Endothelial cell of umbilical vein (primary cell): Measurements from ENCODE around the gene TP53TG5. TPM values are rescaled to one million over a fixed set of nuclear protein-coding genes. Genes with fewer than 3 reads are reported as not detected.

Experiments
- Bru-seq: library from RNA; stranded (reverse); fragments of 400-500 nt; gene quantifications from one replicate; lab custom pipeline; 2021; lab: Mats Ljungman, UMichigan
- BruChase-seq, 2 experiments: library from RNA; stranded (reverse); fragments of 400-500 nt; gene quantifications; one replicate each; lab custom pipeline; 2021; lab: Mats Ljungman, UMichigan
- BruUV-seq: library from RNA; stranded (reverse); fragments of 400-500 nt; replicated peaks from 2 replicates; lab custom pipeline; 2021; lab: Mats Ljungman, UMichigan
- CTCF ChIA-PET: fragments of 300-600, 350-600 bp; sonication (Branson Sonifier 250); formaldehyde crosslinking; loops from one replicate; lab custom pipeline; 2021; ENCODE audit warnings: antibody characterized with exemption, inconsistent platforms; lab: Charles Lee
- POLR2A ChIA-PET: fragments of 300-600, 350-600 bp; sonication (Branson Sonifier 250); formaldehyde crosslinking; loops from one replicate; lab custom pipeline; 2021; ENCODE audit warnings: antibody characterized with exemption, inconsistent platforms; lab: Charles Lee
- DNase-seq: peaks from one replicate; pipeline ENCODE4 v3.0.0-alpha.2; 2011; ENCODE audit warnings: low read depth, low spot score
- FAIRE-seq: peaks from 2 replicates; lab custom pipeline; 2011; peaks lifted over from hg19 to GRCh38; lab: Jason Lieb, UNC
- H2AFZ ChIP-seq: 2 replicates; pipeline ENCODE4 v1.6.0; 2012; ENCODE audit warnings: low read depth, low read length, control low read depth, inconsistent platforms
- H3K27ac ChIP-seq: 2 replicates; pipeline ENCODE4 v1.5.1; 2011; ENCODE audit warnings: low read depth, mild to moderate bottlenecking, control low read depth, low read length, moderate library complexity; ENCODE audit not compliant: insufficient read depth
- H3K27me3 ChIP-seq, 2 experiments: 2 replicates each; pipeline versions ENCODE4 v1.6.0 to v1.6.1; 2011; ENCODE audit warnings: low read length in 2 of 2, mixed read lengths in 1 of 2; ENCODE audit not compliant: control insufficient read depth in 2 of 2, insufficient read depth in 2 of 2
- H3K36me3 ChIP-seq, 2 experiments: 2 replicates in 1 of 2; 3 replicates in 1 of 2; pipeline ENCODE4 v1.5.1; 2011; ENCODE audit warnings: low read length in 2 of 2, mild to moderate bottlenecking in 1 of 2, moderate library complexity in 1 of 2; ENCODE audit not compliant: control insufficient read depth in 2 of 2, insufficient read depth in 2 of 2; ENCODE audit errors: extremely low read depth in 1 of 2
- H3K4me1 ChIP-seq: 3 replicates; pipeline ENCODE4 v1.5.1; 2011; ENCODE audit warnings: mild to moderate bottlenecking, low read length; ENCODE audit not compliant: control insufficient read depth, insufficient read depth; ENCODE audit errors: extremely low read depth
- H3K4me2 ChIP-seq: 2 replicates; pipeline ENCODE4 v1.6.1; 2011; ENCODE audit warnings: low read length, control low read depth, mixed read lengths; ENCODE audit not compliant: insufficient read depth
- H3K4me3 ChIP-seq, 3 experiments: fragments of 200-600 bp in 1 of 3; sonication (generic), shearing (Covaris generic) in 1 of 3; replicated peaks in 1 of 3; 2 replicates each; pipeline ENCODE4 v1.5.1; 2011 to 2016; ENCODE audit warnings: control low read depth in 3 of 3, low read length in 3 of 3, mild to moderate bottlenecking in 2 of 3, inconsistent platforms in 1 of 3, low read depth in 1 of 3, moderate library complexity in 1 of 3; ENCODE audit not compliant: insufficient read depth in 1 of 3
- H3K79me2 ChIP-seq: 2 replicates; pipeline ENCODE4 v1.6.0; 2012; ENCODE audit warnings: low read length, inconsistent platforms; ENCODE audit not compliant: control insufficient read depth, insufficient read depth
- H3K9ac ChIP-seq: replicated peaks from 2 replicates; pipeline ENCODE3; 2011; ENCODE audit warnings: low read length, control low read depth; ENCODE audit not compliant: insufficient read depth; ENCODE audit errors: extremely low read depth
- H3K9me1 ChIP-seq: replicated peaks from 3 replicates; pipeline ENCODE4 v1.6.0; 2011; ENCODE audit warnings: mild to moderate bottlenecking, low read length; ENCODE audit not compliant: control insufficient read depth, insufficient read depth; ENCODE audit errors: extremely low read depth
- H3K9me3 ChIP-seq: replicated peaks from 2 replicates; pipeline ENCODE4 v1.5.1; 2012; ENCODE audit warnings: low read length, inconsistent platforms; ENCODE audit not compliant: control insufficient read depth, insufficient read depth
- H4K20me1 ChIP-seq: replicated peaks from 2 replicates; pipeline ENCODE3; 2011; ENCODE audit warnings: mild to moderate bottlenecking, low read length; ENCODE audit not compliant: control insufficient read depth, insufficient read depth; ENCODE audit errors: extremely low read depth
- EZH2 ChIP-seq: IDR thresholded peaks from 2 replicates; pipeline ENCODE4 v1.6.1; 2012; ENCODE audit warnings: borderline replicate concordance, low read depth, mild to moderate bottlenecking, moderate library complexity, low read length, inconsistent platforms; ENCODE audit not compliant: severe bottlenecking
- FOS ChIP-seq: IDR thresholded peaks from 2 replicates; pipeline ENCODE4 v1.6.1; 2011; ENCODE audit warnings: mild to moderate bottlenecking, low read length, moderate library complexity, borderline replicate concordance; ENCODE audit not compliant: insufficient read depth
- GATA2 ChIP-seq: IDR thresholded peaks from 2 replicates; pipeline ENCODE4 v1.7.0; 2011; ENCODE audit warnings: low read depth, mild to moderate bottlenecking, moderate library complexity, mixed read lengths, low read length; ENCODE audit not compliant: insufficient read length, insufficient read depth
- JUN ChIP-seq: IDR thresholded peaks from 2 replicates; pipeline ENCODE4 v1.6.1; 2011; ENCODE audit warnings: borderline replicate concordance, low read depth; ENCODE audit not compliant: insufficient read length, insufficient read depth
- MYC ChIP-seq: IDR thresholded peaks from one replicate; pipeline ENCODE4 v1.6.1; 2011; ENCODE audit warnings: mild to moderate bottlenecking, low read depth, low read length
- POLR2A ChIP-seq: IDR thresholded peaks from 2 replicates; pipeline ENCODE4 v1.6.1; 2012; ENCODE audit warnings: low read depth, mild to moderate bottlenecking, control low read depth, low read length
- POLR2AphosphoS5 ChIP-seq: IDR thresholded peaks from 2 replicates; pipeline ENCODE4 v1.6.1; 2012; ENCODE audit warnings: low read depth, mild to moderate bottlenecking, control low read depth, low read length, moderate library complexity; ENCODE audit not compliant: insufficient read depth
- dilution Hi-C: fragments of 300-500 bp; cut with MboI; formaldehyde crosslinking; loops from one replicate; pipeline ENCODE4 v1.15.0; 2019; ENCODE audit warnings: low sequenced_read_pairs; ENCODE audit not compliant: extremely low pct_ligation_motif_present
- intact Hi-C: fragments of 100-400 bp; cut with micrococcal nuclease; formaldehyde crosslinking; loops from one replicate; pipeline ENCODE4 v1.10.0; 2022
- long read RNA-seq: library from polyadenylated mRNA; stranded (forward); transcript quantifications from one replicate; pipeline ENCODE4 v2.0.0, GENCODE V29; 2021
- polyA minus RNA-seq, 3 experiments: library from RNA; depleted of rRNA, polyadenylated mRNA; stranded (reverse); fragments of >200 nt; gene quantifications; 1 replicate in 1 of 3; 2 replicates in 2 of 3; pipeline ENCODE4 v1.2.3, GENCODE V29; 2011
- polyA plus RNA-seq, 4 experiments: library from polyadenylated mRNA; depleted of rRNA in 3 of 4; stranded (reverse) in 3 of 4; unstranded in 1 of 4; fragments of >200 nt; gene quantifications; 2 replicates each; pipeline versions ENCODE4 v1.2.1 to v1.2.3, GENCODE V29; 2011 to 2012; ENCODE audit warnings: missing spikeins in 1 of 4
- total RNA-seq: library from RNA; stranded (reverse); gene quantifications from 2 replicates; pipeline ENCODE4 v1.2.3, GENCODE V29; 2021
- TF ChIP-seq, protein P1 (sequence below): IDR thresholded peaks from 2 replicates; pipeline ENCODE4 v1.6.1; 2011; ENCODE audit not compliant: insufficient read depth, insufficient read length
- TF ChIP-seq, protein P2 (sequence below), 2 donors: IDR thresholded peaks; 1 replicate in 1 of 2; 2 replicates in 1 of 2; pipeline ENCODE4 v1.5.1; 2011; ENCODE audit warnings: low read length in 2 of 2, mild to moderate bottlenecking in 2 of 2, moderate library complexity in 2 of 2, control low read depth in 1 of 2, inconsistent platforms in 1 of 2, low read depth in 1 of 2; ENCODE audit not compliant: insufficient read depth in 1 of 2; ENCODE audit errors: extremely low read depth in 1 of 2

The TP53TG5 gene
- not detected in 2 replicates for total RNA-seq
- not detected in 2 replicates for polyA plus RNA-seq
- polyA plus RNA-seq (2011; cell fraction: cytosol; rRNA removed): not detected in 2 replicates
- not detected in 2 replicates for polyA plus RNA-seq (2011; cell fraction: nucleus; rRNA removed)
- polyA plus RNA-seq (2012): 0.12 and 0.22 TPM in 2 replicates
- polyA minus RNA-seq: not detected in 2 replicates
- polyA minus RNA-seq (2011; cell fraction: cytosol; rRNA and poly(A)+ RNA removed): not detected
- polyA minus RNA-seq (2011; cell fraction: nucleus; rRNA and poly(A)+ RNA removed): not detected in 2 replicates
- not detected for Bru-seq, nascent RNA
- not detected for BruChase-seq, experiment 1, labeled RNA remaining after a 6-hour chase
- not detected for BruChase-seq, experiment 2, labeled RNA remaining after a 2-hour chase
- long read RNA-seq, partial matches to known transcripts: 0 of 1 reads
- long read RNA-seq, other reads (novel, unspliced or antisense): 1 of 1 reads

- no peak within 1 kb of the TSS for H3K27ac ChIP-seq
- no peak within 1 kb of the TSS for H2AFZ ChIP-seq
- CTCF ChIA-PET: interaction anchor here (1.7 kb wide), 1 partner anchor 59 kb away, joined by 5 read pairs; no protein-coding TSS in a partner anchor
- DNase-seq: no peak
- H3K4me2 ChIP-seq: no peak within 1 kb of the TSS
- dilution Hi-C loops (no loop called here), intact Hi-C loops (no loop called here)
- no peaks in the 10 kb centered on the region for H3K9me3 ChIP-seq
- FAIRE-seq: no peak
- POLR2A ChIA-PET: no interaction called here
- peaks cover 4% of the 10 kb centered on the region for H3K4me1 ChIP-seq
- no peaks in the 10 kb centered on the region for H3K79me2 ChIP-seq
- H3K4me3 ChIP-seq: no peak within 1 kb of the TSS
- H4K20me1 ChIP-seq: no peaks in the 10 kb centered on the region
- TF ChIP-seq, protein P1, sequence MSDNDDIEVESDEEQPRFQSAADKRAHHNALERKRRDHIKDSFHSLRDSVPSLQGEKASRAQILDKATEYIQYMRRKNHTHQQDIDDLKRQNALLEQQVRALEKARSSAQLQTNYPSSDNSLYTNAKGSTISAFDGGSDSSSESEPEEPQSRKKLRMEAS: no peak
- TF ChIP-seq FOS: no peak
- TF ChIP-seq, protein P2, sequence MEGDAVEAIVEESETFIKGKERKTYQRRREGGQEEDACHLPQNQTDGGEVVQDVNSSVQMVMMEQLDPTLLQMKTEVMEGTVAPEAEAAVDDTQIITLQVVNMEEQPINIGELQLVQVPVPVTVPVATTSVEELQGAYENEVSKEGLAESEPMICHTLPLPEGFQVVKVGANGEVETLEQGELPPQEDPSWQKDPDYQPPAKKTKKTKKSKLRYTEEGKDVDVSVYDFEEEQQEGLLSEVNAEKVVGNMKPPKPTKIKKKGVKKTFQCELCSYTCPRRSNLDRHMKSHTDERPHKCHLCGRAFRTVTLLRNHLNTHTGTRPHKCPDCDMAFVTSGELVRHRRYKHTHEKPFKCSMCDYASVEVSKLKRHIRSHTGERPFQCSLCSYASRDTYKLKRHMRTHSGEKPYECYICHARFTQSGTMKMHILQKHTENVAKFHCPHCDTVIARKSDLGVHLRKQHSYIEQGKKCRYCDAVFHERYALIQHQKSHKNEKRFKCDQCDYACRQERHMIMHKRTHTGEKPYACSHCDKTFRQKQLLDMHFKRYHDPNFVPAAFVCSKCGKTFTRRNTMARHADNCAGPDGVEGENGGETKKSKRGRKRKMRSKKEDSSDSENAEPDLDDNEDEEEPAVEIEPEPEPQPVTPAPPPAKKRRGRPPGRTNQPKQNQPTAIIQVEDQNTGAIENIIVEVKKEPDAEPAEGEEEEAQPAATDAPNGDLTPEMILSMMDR (IDR thresholded peaks at IDR 0.05; ENCODE audit: extremely low read depth in 1 of 2, insufficient read depth in 1 of 2, low read depth in 1 of 2, low read length in 2 of 2): no peak
- no peak for TF ChIP-seq JUN
- no peak for TF ChIP-seq MYC
- no peak for TF ChIP-seq POLR2AphosphoS5
- TF ChIP-seq GATA2: no peak
- TF ChIP-seq EZH2: no peak
- no peak for TF ChIP-seq POLR2A
- BruUV-seq: no TSS peak
- no peaks in the 10 kb centered on the region for H3K36me3 ChIP-seq
- H3K9ac ChIP-seq: no peak within 1 kb of the TSS
- no peaks in the 10 kb centered on the region for H3K9me1 ChIP-seq
- no peaks in the 10 kb centered on the region for H3K27me3 ChIP-seq
These were observed at the start of gene TP53TG5 for GRCh38 chr20:45378191-45378590. Gene TP53TG5, minus strand, starts transcription at chr20:45378325. Its CDS starts 89 bp downstream, at chr20:45378236.
